GM23338 (cell line): Measurements from ENCODE around the gene FAF1. TPM values are rescaled to one million over a fixed set of nuclear protein-coding genes. Genes with fewer than 3 reads are reported as not detected.

Experiments
- ATAC-seq: fragments of 200-7000 bp; cut with Tn5 transposase; 3 replicates; pipeline ENCODE4 v1.9.1; 2020
- DNase-seq: peaks from one replicate; pipeline ENCODE4 v3.0.0-alpha.2; 2015; ENCODE audit warnings: low spot score
- H2AFZ ChIP-seq: fragments of 200-600 bp; sonication (generic); 2 replicates; pipeline ENCODE4 v1.8.0; 2016; ENCODE audit warnings: antibody characterized with exemption, mild to moderate bottlenecking, moderate library complexity
- H3F3A ChIP-seq: fragments of 200-600 bp; sonication (generic); replicated peaks from 2 replicates; pipeline ENCODE4 v1.8.0; 2017; ENCODE audit warnings: antibody characterized with exemption, mixed run types, low read depth
- H3K27ac ChIP-seq: fragments of 200-600 bp; sonication (generic); 2 replicates; pipeline ENCODE4 v1.6.1; 2016; ENCODE audit warnings: low read depth
- H3K27me3 ChIP-seq: fragments of 200-600 bp; sonication (generic); 2 replicates; pipeline ENCODE4 v1.8.0; 2016; ENCODE audit warnings: mild to moderate bottlenecking, mixed run types, moderate library complexity; ENCODE audit not compliant: insufficient read depth
- H3K36me3 ChIP-seq: fragments of 200-600 bp; sonication (generic); 2 replicates; pipeline ENCODE4 v1.8.0; 2016; ENCODE audit warnings: mild to moderate bottlenecking; ENCODE audit not compliant: insufficient read depth
- H3K4me1 ChIP-seq: fragments of 200-600 bp; sonication (generic); 2 replicates; pipeline ENCODE4 v1.8.0; 2016; ENCODE audit warnings: mild to moderate bottlenecking, moderate library complexity; ENCODE audit not compliant: insufficient read depth
- H3K4me2 ChIP-seq: fragments of 200-600 bp; sonication (generic); 2 replicates; pipeline ENCODE4 v1.7.1; 2017; ENCODE audit warnings: mixed run types
- H3K4me3 ChIP-seq: fragments of 200-600 bp; sonication (generic); 2 replicates; pipeline ENCODE4 v1.6.1; 2016; ENCODE audit warnings: mixed run types
- H3K79me2 ChIP-seq: fragments of 200-600 bp; sonication (generic); replicated peaks from 2 replicates; pipeline ENCODE4 v1.8.0; 2017; ENCODE audit warnings: mild to moderate bottlenecking; ENCODE audit not compliant: insufficient read depth
- H3K9me2 ChIP-seq: fragments of 200-600 bp; sonication (generic); 2 replicates; pipeline ENCODE4 v1.8.0; 2017; ENCODE audit not compliant: insufficient read depth
- H4K20me1 ChIP-seq: fragments of 200-600 bp; sonication (generic); replicated peaks from 2 replicates; pipeline ENCODE4 v1.8.0; 2017; ENCODE audit warnings: mild to moderate bottlenecking; ENCODE audit not compliant: insufficient read depth
- H3K27ac Mint-ChIP-seq: 2 replicates; pipeline ENCODE4 v1.8.0; 2020; ENCODE audit warnings: inconsistent platforms, mild to moderate bottlenecking, moderate library complexity, mixed read lengths
- H3K27me3 Mint-ChIP-seq: 3 replicates; pipeline ENCODE4 v1.8.0; 2022; ENCODE audit warnings: low read depth, mild to moderate bottlenecking, moderate library complexity, mixed read lengths, inconsistent platforms; ENCODE audit not compliant: insufficient read depth, poor library complexity
- H3K36me3 Mint-ChIP-seq: 3 replicates; pipeline ENCODE4 v1.8.0; 2021; ENCODE audit warnings: low read depth, mild to moderate bottlenecking, inconsistent platforms, moderate library complexity, mixed read lengths
- H3K4me1 Mint-ChIP-seq: 3 replicates; pipeline ENCODE4 v1.8.0; 2020; ENCODE audit warnings: mild to moderate bottlenecking, inconsistent platforms, mixed read lengths
- H3K4me3 Mint-ChIP-seq: 3 replicates; pipeline ENCODE4 v1.8.0; 2021; ENCODE audit warnings: moderate library complexity, mild to moderate bottlenecking, inconsistent platforms, mixed read lengths
- H3K9me3 Mint-ChIP-seq: 3 replicates; pipeline ENCODE4 v1.8.0; 2020; ENCODE audit warnings: moderate library complexity, mild to moderate bottlenecking, inconsistent platforms, mixed read lengths
- CTCF ChIP-seq, 2 experiments: fragments of 200-600 bp in 1 of 2; sonication (generic) in 1 of 2; conservative IDR thresholded peaks; 2 replicates each; pipeline versions ENCODE4 v1.5.1 to v1.6.1; 2016 to 2017; ENCODE audit warnings: antibody characterized with exemption in 2 of 2, low read depth in 2 of 2, mild to moderate bottlenecking in 2 of 2, moderate library complexity in 1 of 2
- ETS1 ChIP-seq: IDR thresholded peaks from 2 replicates; pipeline ENCODE4 v1.6.1; 2016; ENCODE audit warnings: antibody characterized with exemption
- EZH2 ChIP-seq: fragments of 200-600 bp; sonication (generic); IDR thresholded peaks from one replicate; pipeline ENCODE4 v1.8.0; 2017; ENCODE audit warnings: antibody characterized with exemption, mild to moderate bottlenecking, low read depth; ENCODE audit not compliant: unreplicated experiment
- EZH2phosphoT487 ChIP-seq: fragments of 200-600 bp; sonication (generic); IDR thresholded peaks from one replicate; pipeline ENCODE4 v1.8.1; 2018; ENCODE audit warnings: antibody characterized with exemption; ENCODE audit not compliant: unreplicated experiment
- JUNB ChIP-seq: IDR thresholded peaks from one replicate; pipeline ENCODE4 v1.6.1; 2016; ENCODE audit warnings: antibody characterized with exemption; ENCODE audit not compliant: unreplicated experiment
- NANOG ChIP-seq: IDR thresholded peaks from 2 replicates; pipeline ENCODE4 v1.6.1; 2016; ENCODE audit warnings: antibody characterized with exemption, borderline replicate concordance
- POLR2AphosphoS5 ChIP-seq: IDR thresholded peaks from 2 replicates; pipeline ENCODE4 v1.6.1; 2016; ENCODE audit warnings: antibody characterized with exemption, low read depth
- REST ChIP-seq: IDR thresholded peaks from one replicate; pipeline ENCODE4 v1.6.1; 2018; ENCODE audit warnings: antibody characterized with exemption; ENCODE audit not compliant: unreplicated experiment
- STAT1 ChIP-seq: IDR thresholded peaks from one replicate; pipeline ENCODE4 v1.6.1; 2016; ENCODE audit warnings: antibody characterized with exemption; ENCODE audit not compliant: unreplicated experiment
- ZNF114 ChIP-seq: fragments of 250-450 bp; sonication (Bioruptor Pico); IDR thresholded peaks from 2 replicates; pipeline ENCODE4 v1.5.0; 2020; ENCODE audit warnings: mild to moderate bottlenecking, moderate library complexity
- ZNF331 ChIP-seq: fragments of 250-450 bp; sonication (Bioruptor Pico); IDR thresholded peaks from 2 replicates; pipeline ENCODE4 v1.5.0; 2020; ENCODE audit warnings: low read depth, mild to moderate bottlenecking, moderate library complexity
- ZNF462 ChIP-seq: fragments of 250-450 bp; sonication (Bioruptor Pico); IDR thresholded peaks from 2 replicates; pipeline ENCODE4 v1.5.0; 2020; ENCODE audit warnings: mild to moderate bottlenecking, moderate library complexity
- polyA plus RNA-seq: library from polyadenylated mRNA; unstranded; fragments of >200 nt; fragmentation: Nextera tagmentation; extraction: Ambion mirVana; gene quantifications from 2 replicates; pipeline ENCODE4 v1.2.1, GENCODE V29; 2016
- total RNA-seq: library from RNA; depleted of rRNA; stranded (reverse); fragments of >200 nt; shearing (Covaris generic); gene quantifications from 2 replicates; pipeline ENCODE4 v1.2.3, GENCODE V29; 2014

The FAF1 gene
- total and polyA plus RNA-seq, 2 experiments from 2014 or later, result 24.1 to 53.2 TPM

DNA sequence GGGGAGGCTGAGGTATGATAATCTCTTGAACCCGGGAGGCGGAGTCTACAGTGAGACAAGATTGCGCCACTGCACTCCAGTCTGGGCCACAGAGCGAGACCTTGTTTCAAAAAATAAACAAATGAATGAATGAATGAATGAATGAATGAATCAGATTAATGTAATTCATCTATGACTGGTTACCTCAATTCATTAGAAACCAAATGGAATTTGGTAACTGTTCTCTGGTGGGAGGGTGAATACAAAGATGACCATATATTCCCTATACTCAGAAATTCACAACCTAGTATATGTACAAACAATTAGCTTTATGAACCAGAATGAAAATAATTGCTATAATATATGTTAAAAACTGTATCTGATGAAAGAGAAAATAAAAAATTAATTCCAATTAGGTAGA lies 80.9 kb downstream of the FAF1 start (continued):
- TF ChIP-seq ZNF462 (CRISPR knock-in tag), result no peak
- TF ChIP-seq JUNB, result no peak
- TF ChIP-seq POLR2AphosphoS5, result no peak
- TF ChIP-seq NANOG, result no peak
- TF ChIP-seq ETS1, result no peak

DNA sequence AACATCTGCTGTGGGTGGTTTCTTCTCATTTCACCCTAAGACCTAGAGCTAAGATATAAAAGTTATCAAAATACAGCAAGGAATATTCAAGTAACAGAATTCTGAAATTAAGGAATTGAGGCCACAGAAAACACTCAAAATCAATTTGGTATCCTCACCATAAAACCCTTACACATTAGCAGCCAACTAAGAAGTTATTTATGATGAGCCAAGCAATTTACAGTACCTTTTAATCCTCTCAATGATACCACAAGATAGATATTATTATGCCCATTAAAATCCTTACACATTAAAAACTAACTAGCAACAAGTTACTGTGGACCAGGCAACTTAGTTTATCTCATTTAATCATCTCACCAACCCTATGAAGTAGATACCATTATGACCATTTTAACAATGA lies 81.6 kb downstream of the FAF1 start:
- Mint-ChIP-seq H3K4me1 (no peaks in the 10 kb centered on the region; the same call in 2 of the 3 replicates), H3K9me3 (no peaks in the 10 kb centered on the region), H3K4me3 (no peak overlapping the region), H3K27ac (no peak overlapping the region), H3K27me3 (no peaks in the 10 kb centered on the region), H3K36me3 (no peaks in the 10 kb centered on the region)
- Histone ChIP-seq H2AFZ (no peak overlapping the region), H3K27me3 (no peaks in the 10 kb centered on the region), H3K36me3 (no peaks in the 10 kb centered on the region), H3F3A (no peaks in the 10 kb centered on the region), H3K4me1 (no peaks in the 10 kb centered on the region), H3K27ac (no peak overlapping the region), H3K9me2 (no peaks in the 10 kb centered on the region), H3K4me3 (no peak overlapping the region), H4K20me1 (no peaks in the 10 kb centered on the region; the same call in none of the 2 replicates), H3K4me2 (no peak overlapping the region), H3K79me2 (peaks cover 60% of the 10 kb centered on the region)
- no peak for ATAC-seq
- no peak for DNase-seq
- TF ChIP-seq STAT1 (no peak), ZNF331 (CRISPR knock-in tag) (no peak), EZH2phosphoT487 (no peak), ZNF114 (CRISPR knock-in tag) (no peak), REST (no peak), EZH2 (no peak), ETS1 (no peak), CTCF (conservative IDR thresholded peaks at IDR 0.05; ENCODE audit: low read depth in 2 of 2) (no peak)
